B cell (primary cell): Measurements from ENCODE around the gene DRAXIN. TPM values are rescaled to one million over a fixed set of nuclear protein-coding genes. Genes with fewer than 3 reads are reported as not detected.

Experiments
- ATAC-seq: fragments of 200-7000 bp; cut with Tn5 transposase; one replicate; pipeline ENCODE4 v1.10.0; 2021; ENCODE audit warnings: low read depth, mild to moderate bottlenecking, moderate number of reproducible peaks, moderate library complexity
- CTCF ChIA-PET: fragments of 350-600 bp; sonication (Branson Sonifier 250); formaldehyde crosslinking; loops from one replicate; lab custom pipeline; 2021; ENCODE audit warnings: antibody characterized with exemption, inconsistent platforms; lab: Charles Lee
- POLR2A ChIA-PET: fragments of 350-600 bp; sonication (Branson Sonifier 250); formaldehyde crosslinking; loops from one replicate; lab custom pipeline; 2021; ENCODE audit warnings: antibody characterized with exemption; lab: Charles Lee
- DNase-seq: peaks from one replicate; pipeline ENCODE4 v3.0.0; 2013
- H2AFZ ChIP-seq: 2 replicates; pipeline ENCODE4 v1.6.1; 2012; ENCODE audit warnings: mild to moderate bottlenecking, low read depth, low read length; ENCODE audit not compliant: insufficient read depth, poor library complexity, severe bottlenecking
- H3K27ac ChIP-seq, 2 donors: 1 replicate in 1 of 2; 2 replicates in 1 of 2; pipeline ENCODE4 v1.5.1; 2012 to 2013; ENCODE audit warnings: low read length in 2 of 2, mild to moderate bottlenecking in 2 of 2, moderate library complexity in 1 of 2
- H3K27me3 ChIP-seq, 4 experiments: fragments of 200-600 bp in 1 of 4; sonication (generic) in 1 of 4; replicated peaks in 1 of 4; 1 replicate in 2 of 4; 2 replicates in 2 of 4; pipeline versions ENCODE4 v1.6.1 to v1.7.0; 2013 to 2016; ENCODE audit warnings: low read length in 3 of 4, mild to moderate bottlenecking in 2 of 4, mixed read lengths in 1 of 4, moderate library complexity in 1 of 4; ENCODE audit not compliant: insufficient read depth in 4 of 4, control insufficient read depth in 3 of 4; ENCODE audit errors: control extremely low read depth in 1 of 4
- H3K36me3 ChIP-seq, 2 experiments: replicated peaks in 1 of 2; 1 replicate in 1 of 2; 2 replicates in 1 of 2; pipeline versions ENCODE4 v1.6.1 to v1.7.1; 2013; ENCODE audit warnings: low read length in 1 of 2; ENCODE audit not compliant: insufficient read depth in 2 of 2, control insufficient read depth in 1 of 2; ENCODE audit errors: control extremely low read depth in 1 of 2, extremely low read depth in 1 of 2
- H3K4me1 ChIP-seq, 2 donors: fragments of 200-600 bp in 1 of 2; sonication (generic) in 1 of 2; 1 replicate in 1 of 2; 2 replicates in 1 of 2; pipeline versions ENCODE4 v1.5.1 to v1.6.1; 2013 to 2017; ENCODE audit warnings: low read length in 2 of 2; ENCODE audit not compliant: control insufficient read depth in 2 of 2, insufficient read depth in 2 of 2
- H3K4me2 ChIP-seq: replicated peaks from 2 replicates; pipeline ENCODE3; 2012; ENCODE audit warnings: mild to moderate bottlenecking, low read depth, low read length; ENCODE audit not compliant: poor library complexity, severe bottlenecking
- H3K4me3 ChIP-seq, 5 experiments: fragments of 200-600 bp in 1 of 5; sonication (generic) in 1 of 5; 1 replicate in 3 of 5; 2 replicates in 2 of 5; pipeline versions ENCODE4 v1.5.1 to v1.7.0; 2011 to 2016; ENCODE audit warnings: low read length in 4 of 5, mild to moderate bottlenecking in 4 of 5, low read depth in 2 of 5, control low read depth in 1 of 5, moderate library complexity in 1 of 5; ENCODE audit not compliant: insufficient read depth in 1 of 5; ENCODE audit errors: control extremely low read depth in 1 of 5, extremely low read depth in 1 of 5
- H3K79me2 ChIP-seq: fragments of 200-600 bp; sonication (generic); one replicate; pipeline ENCODE4 v1.6.0; 2016; ENCODE audit warnings: low read length; ENCODE audit not compliant: control insufficient read depth, insufficient read depth
- H3K9ac ChIP-seq: fragments of 200-600 bp; sonication (generic); 2 replicates; pipeline ENCODE4 v1.6.1; 2017; ENCODE audit warnings: mild to moderate bottlenecking, low read length, moderate library complexity
- H3K9me3 ChIP-seq, 3 donors: one replicate each; pipeline versions ENCODE4 v1.6.1 to v1.7.1; 2013; ENCODE audit warnings: low read length in 2 of 3; ENCODE audit not compliant: control insufficient read depth in 2 of 3, insufficient read depth in 1 of 3; ENCODE audit errors: control extremely low read depth in 1 of 3
- H4K20me1 ChIP-seq: 2 replicates; pipeline ENCODE4 v1.6.0; 2012; ENCODE audit warnings: mild to moderate bottlenecking, low read length; ENCODE audit not compliant: insufficient read depth, control insufficient read depth, poor library complexity, severe bottlenecking
- H3K27ac Mint-ChIP-seq: one replicate; pipeline ENCODE4 v1.8.0; 2021; ENCODE audit warnings: mixed read lengths
- H3K27me3 Mint-ChIP-seq: one replicate; pipeline ENCODE4 v1.8.0; 2021; ENCODE audit warnings: mixed read lengths
- H3K4me1 Mint-ChIP-seq: one replicate; pipeline ENCODE4 v1.8.0; 2021; ENCODE audit warnings: mixed read lengths
- H3K4me3 Mint-ChIP-seq: one replicate; pipeline ENCODE4 v1.8.0; 2021; ENCODE audit warnings: mixed read lengths
- H3K9me3 Mint-ChIP-seq: one replicate; pipeline ENCODE4 v1.8.0; 2022; ENCODE audit warnings: mixed read lengths; ENCODE audit not compliant: insufficient read depth
- CTCF ChIP-seq: fragments of 200-600 bp; IDR thresholded peaks from one replicate; pipeline ENCODE4 v1.8.0; 2022; ENCODE audit warnings: antibody characterized with exemption, mild to moderate bottlenecking
- EZH2 ChIP-seq: IDR thresholded peaks from 2 replicates; pipeline ENCODE4 v1.6.1; 2012; ENCODE audit warnings: borderline replicate concordance, low read depth, mild to moderate bottlenecking, moderate library complexity, low read length; ENCODE audit not compliant: insufficient read depth, poor library complexity, severe bottlenecking
- WGBS: methylation state at CpG from one replicate; pipeline ENCODE4 v1.1.5; 2013; ENCODE audit warnings: missing lambda C conversion rate; ENCODE audit not compliant: insufficient coverage; 5-methylcytosine and 5-hydroxymethylcytosine counted together
- intact Hi-C: fragments of 100-400 bp; cut with micrococcal nuclease; formaldehyde crosslinking; loops from one replicate; pipeline ENCODE4 v1.10.0; 2022
- polyA plus RNA-seq: library from polyadenylated mRNA; depleted of rRNA; stranded (reverse); fragments of >200 nt; gene quantifications from 2 replicates; pipeline ENCODE4 v1.2.3, GENCODE V29; 2012
- total RNA-seq, 2 donors: library from RNA; stranded (reverse); fragments of 120-200 nt in 1 of 2; gene quantifications; 1 replicate in 1 of 2; 2 replicates in 1 of 2; pipeline versions ENCODE4 v1.2.3 to v1.2.4, GENCODE V29; 2013 to 2022

DRAXIN gene
- total and polyA plus RNA-seq, 2 donors (not counting 1 experiment from before 2014, with no cell fraction given): 0.21 to 0.30 TPM

GRCh38 chr1:11720033-11720376 lies 28.5 kb downstream of the DRAXIN start:
- ChIA-PET CTCF (interaction anchor here (0.6 to 9.9 kb wide), 33 partner anchors 9 to 708 kb away, joined by 3 to 231 read pairs (median 5); partner anchors contain the start of genes AGTRAP, FBXO2, FBXO44 and FBXO6), POLR2A (interaction anchor here (0.7 to 2.6 kb wide), 12 partner anchors 9 to 458 kb away, joined by 3 to 27 read pairs (median 4); partner anchors contain the start of genes AGTRAP, FBXO2, FBXO44 and FBXO6)
- peak overlapping the region in 1 of 2 donors; percentile 54 for H3K27ac ChIP-seq
- H3K4me3 ChIP-seq: peak overlapping the region in 4 of 5 experiments; percentile 43 to 67 (median 63)
- no peak for DNase-seq
- peaks cover 13% of the 10 kb centered on the region for H3K4me1 Mint-ChIP-seq
- peak overlapping the region; percentile 95 for H3K4me2 ChIP-seq
- intact Hi-C loops: no loop called here
- H3K27me3 Mint-ChIP-seq: no peaks in the 10 kb centered on the region
- H3K9ac ChIP-seq: peak overlapping the region; percentile 62
- no peaks in the 10 kb centered on the region for H3K9me3 ChIP-seq
- H4K20me1 ChIP-seq: no peaks in the 10 kb centered on the region
- peak overlapping the region; percentile 72 for H3K4me3 Mint-ChIP-seq
- H3K36me3 ChIP-seq: no peaks in the 10 kb centered on the region
- no peak for ATAC-seq
- H3K27ac Mint-ChIP-seq: peak overlapping the region; percentile 96
- WGBS: 77% methylated on average over 12 of the region's 12 CpGs
- H3K27me3 ChIP-seq: no peaks in the 10 kb centered on the region
- TF ChIP-seq CTCF: peak; percentile 66
- no peak for TF ChIP-seq EZH2
- H3K4me1 ChIP-seq: peaks cover 8 to 15% of the 10 kb centered on the region in 2 donors
- H3K9me3 Mint-ChIP-seq: no peaks in the 10 kb centered on the region
- no peaks in the 10 kb centered on the region for H3K79me2 ChIP-seq
- H2AFZ ChIP-seq: peak overlapping the region; percentile 98

GRCh38 chr1:11720525-11720924 lies 29.0 kb downstream of the DRAXIN start:
- Histone ChIP-seq H3K4me1 (peaks cover 11 to 20% of the 10 kb centered on the region in 2 donors), H3K4me2 (no peak overlapping the region), H3K27ac (no peak overlapping the region), H3K27me3 (no peaks in the 10 kb centered on the region), H3K36me3 (no peaks in the 10 kb centered on the region), H3K4me3 (no peak overlapping the region), H4K20me1 (no peaks in the 10 kb centered on the region), H3K79me2 (no peaks in the 10 kb centered on the region), H3K9ac (no peak overlapping the region), H3K9me3 (no peaks in the 10 kb centered on the region), H2AFZ (no peak overlapping the region)
- no peak for DNase-seq
- Mint-ChIP-seq H3K4me3 (no peak overlapping the region), H3K4me1 (peaks cover 18% of the 10 kb centered on the region), H3K9me3 (no peaks in the 10 kb centered on the region), H3K27ac (no peak overlapping the region), H3K27me3 (no peaks in the 10 kb centered on the region)
- no peak for ATAC-seq
- TF ChIP-seq EZH2 (no peak), CTCF (no peak)
- POLR2A ChIA-PET: interaction anchor here (1.7 kb wide), 1 partner anchor 189 kb away, joined by 15 read pairs; no protein-coding TSS in a partner anchor
- 97% methylated on average over 3 of the region's 4 CpGs for WGBS
- intact Hi-C loops: no loop called here
- CTCF ChIA-PET: interaction anchor here (0.6 to 9.9 kb wide), 16 partner anchors 10 to 683 kb away, joined by 3 to 231 read pairs (median 6); partner anchors contain the start of genes AGTRAP, FBXO2, FBXO44 and FBXO6
